SU-DHL-6 (cell line): ENCODE results near the gene SCN2B.

Experiments
- H2AFZ ChIP-seq: fragments of 200-600 bp; sonication (generic); 2 replicates; pipeline ENCODE4 v1.6.1; 2014; ENCODE audit warnings: low read depth, mild to moderate bottlenecking, moderate library complexity, mixed read lengths, antibody characterized with exemption, low read length; ENCODE audit not compliant: severe bottlenecking
- H3F3A ChIP-seq: fragments of 200-600 bp; shearing (Covaris generic); 2 replicates; pipeline ENCODE4 v1.6.0; 2016; ENCODE audit warnings: antibody characterized with exemption, mild to moderate bottlenecking; ENCODE audit not compliant: insufficient read depth
- H3K27ac ChIP-seq: fragments of 200-600 bp; sonication (generic); 2 replicates; pipeline ENCODE4 v1.5.1; 2016; ENCODE audit warnings: low read depth, mild to moderate bottlenecking, low read length, moderate library complexity, mixed read lengths
- H3K27me3 ChIP-seq: fragments of 200-600 bp; sonication (generic), shearing (Covaris generic); 2 replicates; pipeline ENCODE4 v1.6.0; 2014; ENCODE audit warnings: mild to moderate bottlenecking, low read length
- H3K36me3 ChIP-seq: fragments of 200-600 bp; sonication (generic); 2 replicates; pipeline ENCODE4 v1.6.1; 2014; ENCODE audit warnings: mild to moderate bottlenecking, low read length, mixed read lengths
- H3K4me2 ChIP-seq: fragments of 300-600, 200-600 bp; shearing (Covaris generic), sonication (generic); 2 replicates; pipeline ENCODE4 v1.6.0; 2014; ENCODE audit warnings: low read length, low read depth, mild to moderate bottlenecking; ENCODE audit not compliant: poor library complexity, severe bottlenecking
- H3K4me3 ChIP-seq: fragments of 200-600 bp; sonication (generic); 2 replicates; pipeline ENCODE4 v1.5.1; 2014; ENCODE audit warnings: antibody characterized with exemption, low read length, mild to moderate bottlenecking, mixed read lengths; ENCODE audit not compliant: insufficient read depth, poor library complexity, severe bottlenecking
- H3K79me2 ChIP-seq: fragments of 200-600 bp; sonication (generic); 2 replicates; pipeline ENCODE4 v1.6.1; 2014; ENCODE audit warnings: mild to moderate bottlenecking, low read length, moderate library complexity; ENCODE audit not compliant: insufficient read depth
- H3K9ac ChIP-seq: fragments of 200-600 bp; sonication (generic); 2 replicates; pipeline ENCODE4 v1.7.0; 2014; ENCODE audit warnings: mild to moderate bottlenecking, low read length
- H3K9me2 ChIP-seq: fragments of 200-600 bp; sonication (generic); replicated peaks from 2 replicates; pipeline ENCODE4 v1.6.1; 2014; ENCODE audit warnings: low read length; ENCODE audit not compliant: insufficient read depth
- H3K9me3 ChIP-seq: fragments of 200-600 bp; sonication (generic); 2 replicates; pipeline ENCODE4 v1.6.1; 2014; ENCODE audit warnings: low read length, mixed read lengths; ENCODE audit not compliant: insufficient read depth
- H4K20me1 ChIP-seq: fragments of 200-600 bp; sonication (generic); 2 replicates; pipeline ENCODE4 v1.6.1; 2014; ENCODE audit warnings: low read depth, mild to moderate bottlenecking, antibody characterized with exemption, low read length, moderate library complexity, mixed read lengths
- CTCF ChIP-seq: fragments of 200-600 bp; sonication (generic); IDR thresholded peaks from one replicate; pipeline ENCODE4 v1.5.1; 2017; ENCODE audit warnings: antibody characterized with exemption, mild to moderate bottlenecking, low read length, moderate library complexity; ENCODE audit not compliant: insufficient read depth, poor library complexity, severe bottlenecking
- EZH2phosphoT487 ChIP-seq: fragments of 200-600 bp; sonication (generic), shearing (Covaris generic); conservative IDR thresholded peaks from 2 replicates; pipeline ENCODE4 v1.6.1; 2018; ENCODE audit warnings: mild to moderate bottlenecking, antibody characterized with exemption, low read length, moderate library complexity, mixed read lengths

SCN2B gene

GRCh38 chr11:118199135-118199534 lies 22.7 kb upstream of the SCN2B start:
- Histone ChIP-seq H3K4me2 (no peak overlapping the region), H3K27ac (no peak overlapping the region), H3K27me3 (no peaks in the 10 kb centered on the region), H3K9ac (no peak overlapping the region), H2AFZ (no peak overlapping the region), H3K79me2 (no peaks in the 10 kb centered on the region), H3F3A (no peaks in the 10 kb centered on the region), H3K36me3 (no peaks in the 10 kb centered on the region), H4K20me1 (no peaks in the 10 kb centered on the region), H3K9me2 (no peaks in the 10 kb centered on the region), H3K9me3 (no peaks in the 10 kb centered on the region), H3K4me3 (no peak overlapping the region)
- TF ChIP-seq EZH2phosphoT487, result no peak
- TF ChIP-seq CTCF, result no peak

- H2AFZ ChIP-seq, result peak overlapping the region; percentile 34
- H3K36me3 ChIP-seq, result no peaks in the 10 kb centered on the region
- H3K4me3 ChIP-seq, result no peak overlapping the region
- H4K20me1 ChIP-seq, result no peaks in the 10 kb centered on the region
- H3K27ac ChIP-seq, result no peak overlapping the region
- H3K9me2 ChIP-seq, result no peaks in the 10 kb centered on the region
- H3K9ac ChIP-seq, result no peak overlapping the region; the same call in 1 of the 2 replicates
- no peaks in the 10 kb centered on the region for H3K9me3 ChIP-seq
- no peaks in the 10 kb centered on the region for H3K79me2 ChIP-seq
- H3F3A ChIP-seq, result no peaks in the 10 kb centered on the region
- peak; percentile 84 for TF ChIP-seq CTCF
- TF ChIP-seq EZH2phosphoT487, result no peak
- peak overlapping the region; percentile 21 for H3K4me2 ChIP-seq
- H3K27me3 ChIP-seq, result no peaks in the 10 kb centered on the region
Measured at GRCh38 chr11:118198370-118198769, 21.9 kb upstream of the SCN2B start.

GRCh38 chr11:118194835-118195627 lies 18.6 kb upstream of the SCN2B start:
- no peak overlapping the region for H3K9ac ChIP-seq
- H3K4me3 ChIP-seq, result no peak overlapping the region
- H3K36me3 ChIP-seq, result no peaks in the 10 kb centered on the region
- no peaks in the 10 kb centered on the region for H3K9me3 ChIP-seq
- H4K20me1 ChIP-seq, result no peaks in the 10 kb centered on the region
- no peaks in the 10 kb centered on the region for H3K9me2 ChIP-seq
- no peaks in the 10 kb centered on the region for H3K79me2 ChIP-seq
- H3K27me3 ChIP-seq, result no peaks in the 10 kb centered on the region
- no peaks in the 10 kb centered on the region for H3F3A ChIP-seq
- H3K4me2 ChIP-seq, result no peak overlapping the region
- no peak for TF ChIP-seq EZH2phosphoT487
- TF ChIP-seq CTCF, result no peak
- no peak overlapping the region for H2AFZ ChIP-seq
- H3K27ac ChIP-seq, result no peak overlapping the region
